ENCODE measurements around the gene YRDC. TPM values are rescaled to one million over a fixed set of nuclear protein-coding genes. Genes with fewer than 3 reads are reported as not detected.

YRDC gene
- total and polyA plus RNA-seq, 2 donors: 6.0 to 15.0 TPM

- WGBS: 52% methylated on average over 2 of the region's 2 CpGs
- Histone ChIP-seq H3K4me1 (ENCODE audit: insufficient read depth) (no peaks in the 10 kb centered on the region), H3K4me3 (ENCODE audit: low read depth, low read length) (no peak overlapping the region), H3K36me3 (ENCODE audit: insufficient read depth) (no peaks in the 10 kb centered on the region), H3K27ac (ENCODE audit: low read depth) (no peak overlapping the region)
- DNase-seq (ENCODE audit: extremely low spot score): no peak
These were observed 1.9 kb upstream of the YRDC start for GRCh38 chr1:37809942-37810341.

- 2% methylated on average over 54 of the region's 54 CpGs for WGBS
- peak overlapping the region; percentile 99 for H3K4me3 ChIP-seq (ENCODE audit: low read depth, low read length)
- peaks cover 4% of the 10 kb centered on the region for H3K36me3 ChIP-seq (ENCODE audit: insufficient read depth)
- H3K4me1 ChIP-seq (ENCODE audit: insufficient read depth): no peaks in the 10 kb centered on the region
- DNase-seq (ENCODE audit: extremely low spot score): no peak
- peak overlapping the region; percentile 86 for H3K27ac ChIP-seq (ENCODE audit: low read depth)
These were observed 636 bp upstream of the YRDC start for GRCh38 chr1:37808369-37809319.

GRCh38 chr1:37807220-37807554, 821 bp downstream of the YRDC start:
- no peak overlapping the region for H3K27ac ChIP-seq (ENCODE audit: low read depth)
- DNase-seq (ENCODE audit: extremely low spot score): no peak
- peaks cover 9% of the 10 kb centered on the region for H3K36me3 ChIP-seq (ENCODE audit: insufficient read depth)
- H3K4me3 ChIP-seq (ENCODE audit: low read depth, low read length): peak overlapping the region; percentile 99
- no peaks in the 10 kb centered on the region for H3K4me1 ChIP-seq (ENCODE audit: insufficient read depth)
- 7% methylated on average over 9 of the region's 9 CpGs for WGBS

- Histone ChIP-seq H3K4me3 (ENCODE audit: low read depth, low read length) (no peak overlapping the region), H3K4me1 (ENCODE audit: insufficient read depth) (no peaks in the 10 kb centered on the region), H3K36me3 (ENCODE audit: insufficient read depth) (peaks cover 9% of the 10 kb centered on the region), H3K27ac (ENCODE audit: low read depth) (no peak overlapping the region)
- WGBS: 91% methylated on average over 1 of the region's 1 CpG
- no peak for DNase-seq (ENCODE audit: extremely low spot score)
These were observed 5.6 kb downstream of the YRDC start for GRCh38 chr1:37802439-37802838.

GRCh38 chr1:37797750-37798345, 10.2 kb downstream of the YRDC start:
- Histone ChIP-seq H3K4me1 (ENCODE audit: insufficient read depth) (peaks cover 5% of the 10 kb centered on the region), H3K36me3 (ENCODE audit: insufficient read depth) (no peaks in the 10 kb centered on the region), H3K27ac (ENCODE audit: low read depth) (no peak overlapping the region), H3K4me3 (ENCODE audit: low read depth, low read length) (no peak overlapping the region)
- WGBS: 84% methylated on average over 3 of the region's 3 CpGs
- no peak for DNase-seq (ENCODE audit: extremely low spot score)

GRCh38 chr1:37795340-37796125, 12.5 kb downstream of the YRDC start:
- Histone ChIP-seq H3K36me3 (ENCODE audit: insufficient read depth) (no peaks in the 10 kb centered on the region), H3K4me1 (ENCODE audit: insufficient read depth) (peaks cover 5% of the 10 kb centered on the region), H3K27ac (ENCODE audit: low read depth) (no peak overlapping the region), H3K4me3 (ENCODE audit: low read depth, low read length) (no peak overlapping the region)
- WGBS: 24% methylated on average over 22 of the region's 22 CpGs
- DNase-seq (ENCODE audit: extremely low spot score): no peak

GRCh38 chr1:37794372-37795339, 13.4 kb downstream of the YRDC start:
- peaks cover 5% of the 10 kb centered on the region for H3K4me1 ChIP-seq (ENCODE audit: insufficient read depth)
- 9% methylated on average over 59 of the region's 59 CpGs for WGBS
- peak overlapping the region; percentile 68 for H3K4me3 ChIP-seq (ENCODE audit: low read depth, low read length)

GRCh38 chr1:37793773-37794371, 14.1 kb downstream of the YRDC start, which contains the start of gene MANEAL:
TSS of gene MANEAL (plus strand) at chr1:37793847. CDS start at chr1:37794183, 336 bp downstream.
- H3K4me1 ChIP-seq (ENCODE audit: insufficient read depth): peaks cover 5% of the 10 kb centered on the region
- WGBS: under 1% methylated on average over 80 of the region's 82 CpGs
- no peaks in the 10 kb centered on the region for H3K36me3 ChIP-seq (ENCODE audit: insufficient read depth)
- H3K27ac ChIP-seq (ENCODE audit: low read depth): no peak within 1 kb of the TSS
- no peak for DNase-seq (ENCODE audit: extremely low spot score)
- peak within 1 kb of the TSS; percentile 68 for H3K4me3 ChIP-seq (ENCODE audit: low read depth, low read length)

More at GRCh38 chr1:37794372-37795339, 13.4 kb downstream of the YRDC start:
- DNase-seq (ENCODE audit: extremely low spot score): no peak
- no peak overlapping the region for H3K27ac ChIP-seq (ENCODE audit: low read depth)
- H3K36me3 ChIP-seq (ENCODE audit: insufficient read depth): no peaks in the 10 kb centered on the region

GRCh38 chr1:37792943-37793686, 14.9 kb downstream of the YRDC start:
- no peak for DNase-seq (ENCODE audit: extremely low spot score)
- Histone ChIP-seq H3K27ac (ENCODE audit: low read depth) (no peak overlapping the region), H3K36me3 (ENCODE audit: insufficient read depth) (no peaks in the 10 kb centered on the region), H3K4me3 (ENCODE audit: low read depth, low read length) (peak overlapping the region; percentile 68), H3K4me1 (ENCODE audit: insufficient read depth) (peaks cover 5% of the 10 kb centered on the region)
- 33% methylated on average over 36 of the region's 36 CpGs for WGBS

- DNase-seq (ENCODE audit: extremely low spot score): no peak
- WGBS: 77% methylated on average over 17 of the region's 17 CpGs
- Histone ChIP-seq H3K27ac (ENCODE audit: low read depth) (no peak overlapping the region), H3K4me3 (ENCODE audit: low read depth, low read length) (no peak overlapping the region), H3K36me3 (ENCODE audit: insufficient read depth) (no peaks in the 10 kb centered on the region), H3K4me1 (ENCODE audit: insufficient read depth) (no peaks in the 10 kb centered on the region)
These were observed 25.5 kb downstream of the YRDC start for GRCh38 chr1:37782491-37782890.

- WGBS: 87% methylated on average over 3 of the region's 3 CpGs
- Histone ChIP-seq H3K27ac (ENCODE audit: low read depth) (no peak overlapping the region), H3K36me3 (ENCODE audit: insufficient read depth) (no peaks in the 10 kb centered on the region), H3K4me1 (ENCODE audit: insufficient read depth) (no peaks in the 10 kb centered on the region), H3K4me3 (ENCODE audit: low read depth, low read length) (no peak overlapping the region)
- no peak for DNase-seq (ENCODE audit: extremely low spot score)
These were observed 29.4 kb downstream of the YRDC start for GRCh38 chr1:37778654-37779053.

GRCh38 chr1:37776946-37777516, 31.0 kb downstream of the YRDC start:
- Histone ChIP-seq H3K4me1 (ENCODE audit: insufficient read depth) (no peaks in the 10 kb centered on the region), H3K4me3 (ENCODE audit: low read depth, low read length) (no peak overlapping the region), H3K36me3 (ENCODE audit: insufficient read depth) (no peaks in the 10 kb centered on the region), H3K27ac (ENCODE audit: low read depth) (no peak overlapping the region)
- DNase-seq (ENCODE audit: extremely low spot score): no peak
- WGBS: 71% methylated on average over 4 of the region's 4 CpGs
